Natural killer cell (primary cell): ENCODE measurements around the gene SEMA3B. TPM values are rescaled to one million over a fixed set of nuclear protein-coding genes. Genes with fewer than 3 reads are reported as not detected.
"Not testable (repeated sequence)": the region's sequence is repeated elsewhere in the genome, so short reads cannot be mapped to it uniquely, and the experiment has no call there.

ENCODE experiments used
- ATAC-seq, 3 donors: fragments of 150-1000 bp in 2 of 3; fragments of 200-7000 bp in 1 of 3; cut with Tn5 transposase; 1 replicate in 1 of 3; 2 replicates in 2 of 3; pipeline ENCODE4 v1.10.0; 2021; ENCODE audit warnings: mild to moderate bottlenecking in 2 of 3, moderate library complexity in 2 of 3
- DNase-seq, 2 donors: peaks; one replicate each; pipeline versions ENCODE4 v3.0.0 to v3.0.0-alpha.2; 2013 to 2021; ENCODE audit warnings: mixed read lengths in 1 of 2
- H3K27ac ChIP-seq: one replicate; pipeline ENCODE4 v1.5.1; 2013; ENCODE audit warnings: mild to moderate bottlenecking, low read length
- H3K27me3 ChIP-seq: one replicate; pipeline ENCODE4 v1.6.1; 2013; ENCODE audit warnings: low read length; ENCODE audit not compliant: control insufficient read depth, insufficient read depth
- H3K36me3 ChIP-seq: one replicate; pipeline ENCODE4 v1.6.1; 2013; ENCODE audit warnings: low read length; ENCODE audit not compliant: control insufficient read depth, insufficient read depth
- H3K4me1 ChIP-seq: one replicate; pipeline ENCODE4 v1.6.1; 2013; ENCODE audit warnings: low read length; ENCODE audit not compliant: control insufficient read depth, insufficient read depth
- H3K4me3 ChIP-seq: one replicate; pipeline ENCODE4 v1.5.1; 2013; ENCODE audit warnings: low read length
- H3K9me3 ChIP-seq: one replicate; pipeline ENCODE4 v1.6.1; 2013; ENCODE audit warnings: low read length; ENCODE audit not compliant: control insufficient read depth, insufficient read depth
- H3K27ac Mint-ChIP-seq, 2 donors: one replicate each; pipeline ENCODE4 v1.8.0; 2022; ENCODE audit warnings: mild to moderate bottlenecking in 2 of 2, mixed read lengths in 2 of 2, moderate library complexity in 1 of 2
- H3K27me3 Mint-ChIP-seq, 2 donors: one replicate each; pipeline ENCODE4 v1.8.0; 2022; ENCODE audit warnings: low read depth in 2 of 2, mixed read lengths in 2 of 2
- H3K36me3 Mint-ChIP-seq: one replicate; pipeline ENCODE4 v1.8.0; 2022; ENCODE audit warnings: mixed read lengths
- H3K4me1 Mint-ChIP-seq, 2 donors: one replicate each; pipeline ENCODE4 v1.8.0; 2022; ENCODE audit warnings: mixed read lengths in 2 of 2
- H3K4me3 Mint-ChIP-seq: one replicate; pipeline ENCODE4 v1.8.0; 2022; ENCODE audit warnings: mild to moderate bottlenecking, moderate library complexity, mixed read lengths
- H3K9me3 Mint-ChIP-seq, 2 donors: one replicate each; pipeline ENCODE4 v1.8.0; 2022; ENCODE audit warnings: mixed read lengths in 2 of 2
- CTCF ChIP-seq: fragments of 200-600 bp; IDR thresholded peaks from one replicate; pipeline ENCODE4 v1.8.0; 2022; ENCODE audit warnings: antibody characterized with exemption
- WGBS: methylation state at CpG from one replicate; pipeline ENCODE4 v1.1.7; 2013; ENCODE audit warnings: missing lambda C conversion rate; ENCODE audit not compliant: insufficient coverage; 5-methylcytosine and 5-hydroxymethylcytosine counted together
- intact Hi-C: fragments of 100-400 bp; cut with micrococcal nuclease; formaldehyde crosslinking; loops from one replicate; pipeline ENCODE4 v1.14.2; 2022
- total RNA-seq, 4 donors: library from RNA; stranded (reverse); fragments of 120-200 nt in 1 of 4; gene quantifications; one replicate each; pipeline versions ENCODE4 v1.2.3 to v1.2.4, GENCODE V29; 2013 to 2022

Gene SEMA3B
- total RNA-seq, 3 donors from 2014 or later (not counting 1 experiment from before 2014, with no cell fraction given), result 0.97 to 2.0 (median 0.99) TPM

- Histone ChIP-seq H3K36me3 (no peaks in the 10 kb centered on the region), H3K27me3 (no peaks in the 10 kb centered on the region), H3K4me1 (peaks cover 22% of the 10 kb centered on the region), H3K9me3 (no peaks in the 10 kb centered on the region), H3K27ac (no peak within 1 kb of the TSS), H3K4me3 (no peak within 1 kb of the TSS)
- H3K4me3 Mint-ChIP-seq, result no peak within 1 kb of the TSS
- WGBS, result 88% methylated on average over 14 of the region's 14 CpGs
- H3K36me3 Mint-ChIP-seq, result no peaks in the 10 kb centered on the region
- peaks cover 18 to 29% of the 10 kb centered on the region in 2 donors for H3K4me1 Mint-ChIP-seq
- ATAC-seq, result no peak
- no peak within 1 kb of the TSS for H3K27ac Mint-ChIP-seq
- no peaks in the 10 kb centered on the region for H3K27me3 Mint-ChIP-seq
- no peak for DNase-seq
- intact Hi-C loops, result no loop called here
- no peaks in the 10 kb centered on the region for H3K9me3 Mint-ChIP-seq
- TF ChIP-seq CTCF, result no peak
Observed at GRCh38 chr3:50303013-50303815, 34.3 kb downstream of the SEMA3B start, which contains the start of gene HYAL1. TSS of gene HYAL1 (minus strand) at chr3:50303574. CDS start at chr3:50302956, 618 bp downstream.

GRCh38 chr3:50304601-50305000, 35.7 kb downstream of the SEMA3B start:
- no peaks in the 10 kb centered on the region for H3K27me3 ChIP-seq
- H3K9me3 Mint-ChIP-seq, result no peaks in the 10 kb centered on the region
- H3K36me3 ChIP-seq, result no peaks in the 10 kb centered on the region
- no peak overlapping the region for H3K27ac ChIP-seq
- H3K4me3 ChIP-seq, result no peak overlapping the region
- ATAC-seq (no peak), DNase-seq (no peak)
- H3K4me1 Mint-ChIP-seq, result peaks cover 10 to 15% of the 10 kb centered on the region in 2 donors
- intact Hi-C loops, result no loop called here
- H3K27me3 Mint-ChIP-seq, result no peaks in the 10 kb centered on the region
- no peaks in the 10 kb centered on the region for H3K36me3 Mint-ChIP-seq
- H3K4me3 Mint-ChIP-seq, result no peak overlapping the region
- H3K9me3 ChIP-seq, result no peaks in the 10 kb centered on the region
- H3K27ac Mint-ChIP-seq, result no peak overlapping the region
- H3K4me1 ChIP-seq, result peaks cover 11% of the 10 kb centered on the region
- TF ChIP-seq CTCF, result no peak

- H3K4me1 Mint-ChIP-seq, H3K9me3 Mint-ChIP-seq, H3K4me3 ChIP-seq, intact Hi-C loops, H3K27me3 Mint-ChIP-seq, ATAC-seq, H3K27ac Mint-ChIP-seq, H3K27ac ChIP-seq, H3K36me3 ChIP-seq, H3K9me3 ChIP-seq, H3K36me3 Mint-ChIP-seq, H3K4me3 Mint-ChIP-seq, DNase-seq, H3K27me3 ChIP-seq: not testable (repeated sequence)
- 95% methylated on average over 9 of the region's 32 CpGs for WGBS
- H3K4me1 ChIP-seq, result peaks cover 14% of the 10 kb centered on the region
Observed at GRCh38 chr3:50312041-50312440, 43.1 kb downstream of the SEMA3B start.

GRCh38 chr3:50314342-50314741, 45.4 kb downstream of the SEMA3B start:
- Histone ChIP-seq H3K4me1 (peaks cover 36% of the 10 kb centered on the region), H3K27ac (no peak overlapping the region), H3K36me3 (no peaks in the 10 kb centered on the region), H3K9me3 (no peaks in the 10 kb centered on the region), H3K27me3 (no peaks in the 10 kb centered on the region), H3K4me3 (no peak overlapping the region)
- H3K4me1 Mint-ChIP-seq, result peaks cover 19 to 21% of the 10 kb centered on the region in 2 donors
- no peak for TF ChIP-seq CTCF
- 94% methylated on average over 3 of the region's 3 CpGs for WGBS
- intact Hi-C loops, result no loop called here
- peak overlapping the region in 1 of 2 donors; percentile 33 for H3K27ac Mint-ChIP-seq
- no peaks in the 10 kb centered on the region for H3K27me3 Mint-ChIP-seq
- H3K4me3 Mint-ChIP-seq, result no peak overlapping the region
- DNase-seq (no peak), ATAC-seq (no peak)
- no peaks in the 10 kb centered on the region for H3K9me3 Mint-ChIP-seq
- H3K36me3 Mint-ChIP-seq, result no peaks in the 10 kb centered on the region
